MM.1S (cell line): ENCODE data around the gene ULK1.

Experiments used
- EZH2 ChIP-seq: fragments of 300-600 bp; sonication (generic); optimal IDR thresholded peaks from 2 replicates; pipeline ENCODE3; 2017; ENCODE audit warnings: low read depth, mild to moderate bottlenecking, antibody characterized with exemption, low read length, mixed read lengths
- TF ChIP-seq, protein P1 (sequence below): fragments of 300-600 bp; sonication (generic); IDR thresholded peaks from 2 replicates; pipeline ENCODE4 v1.5.1; 2016; ENCODE audit warnings: antibody characterized with exemption, low read length, mixed read lengths

GRCh38 chr12:131913666-131914065, 19.2 kb downstream of the ULK1 start:
- TF ChIP-seq, protein P1, sequence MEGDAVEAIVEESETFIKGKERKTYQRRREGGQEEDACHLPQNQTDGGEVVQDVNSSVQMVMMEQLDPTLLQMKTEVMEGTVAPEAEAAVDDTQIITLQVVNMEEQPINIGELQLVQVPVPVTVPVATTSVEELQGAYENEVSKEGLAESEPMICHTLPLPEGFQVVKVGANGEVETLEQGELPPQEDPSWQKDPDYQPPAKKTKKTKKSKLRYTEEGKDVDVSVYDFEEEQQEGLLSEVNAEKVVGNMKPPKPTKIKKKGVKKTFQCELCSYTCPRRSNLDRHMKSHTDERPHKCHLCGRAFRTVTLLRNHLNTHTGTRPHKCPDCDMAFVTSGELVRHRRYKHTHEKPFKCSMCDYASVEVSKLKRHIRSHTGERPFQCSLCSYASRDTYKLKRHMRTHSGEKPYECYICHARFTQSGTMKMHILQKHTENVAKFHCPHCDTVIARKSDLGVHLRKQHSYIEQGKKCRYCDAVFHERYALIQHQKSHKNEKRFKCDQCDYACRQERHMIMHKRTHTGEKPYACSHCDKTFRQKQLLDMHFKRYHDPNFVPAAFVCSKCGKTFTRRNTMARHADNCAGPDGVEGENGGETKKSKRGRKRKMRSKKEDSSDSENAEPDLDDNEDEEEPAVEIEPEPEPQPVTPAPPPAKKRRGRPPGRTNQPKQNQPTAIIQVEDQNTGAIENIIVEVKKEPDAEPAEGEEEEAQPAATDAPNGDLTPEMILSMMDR: no peak
- no peak for TF ChIP-seq EZH2
